Activated CD8-positive, alpha-beta T cell treated with anti-CD3 and anti-CD28 coated beads for 36 hours (primary cell): ENCODE measurements around the gene PTPRD. TPM values are rescaled to one million over a fixed set of nuclear protein-coding genes. Genes with fewer than 3 reads are reported as not detected.

Source experiments
- ATAC-seq: fragments of 200-7000 bp; cut with Tn5 transposase; one replicate; pipeline ENCODE4 v1.10.0; 2021; ENCODE audit warnings: mild to moderate bottlenecking, moderate library complexity
- CTCF ChIA-PET: fragments of 350-600 bp; sonication (Branson Sonifier 250); formaldehyde crosslinking; loops from one replicate; lab custom pipeline; 2021; ENCODE audit warnings: antibody characterized with exemption; lab: Charles Lee
- POLR2A ChIA-PET: fragments of 350-600 bp; sonication (Branson Sonifier 250); formaldehyde crosslinking; loops from one replicate; lab custom pipeline; 2021; ENCODE audit warnings: antibody characterized with exemption; lab: Charles Lee
- DNase-seq: peaks from one replicate; pipeline ENCODE4 v3.0.0-alpha.2; 2020
- H3K27ac Mint-ChIP-seq: one replicate; pipeline ENCODE4 v1.8.0; 2021; ENCODE audit warnings: mild to moderate bottlenecking, mixed read lengths
- H3K27me3 Mint-ChIP-seq: one replicate; pipeline ENCODE4 v1.8.0; 2021; ENCODE audit warnings: mixed read lengths
- H3K36me3 Mint-ChIP-seq: one replicate; pipeline ENCODE4 v1.8.0; 2021; ENCODE audit warnings: low read depth, mixed read lengths
- H3K4me1 Mint-ChIP-seq: one replicate; pipeline ENCODE4 v1.8.0; 2021; ENCODE audit warnings: low read depth, mixed read lengths
- H3K4me3 Mint-ChIP-seq: one replicate; pipeline ENCODE4 v1.8.0; 2021; ENCODE audit warnings: mild to moderate bottlenecking, moderate library complexity, mixed read lengths
- H3K9me3 Mint-ChIP-seq: one replicate; pipeline ENCODE4 v1.8.0; 2021; ENCODE audit warnings: mixed read lengths
- CTCF ChIP-seq: fragments of 200-600 bp; IDR thresholded peaks from one replicate; pipeline ENCODE4 v1.8.0; 2022; ENCODE audit warnings: antibody characterized with exemption, mild to moderate bottlenecking
- intact Hi-C: fragments of 100-400 bp; cut with micrococcal nuclease; formaldehyde crosslinking; loops from one replicate; pipeline ENCODE4 v1.10.0; 2022
- total RNA-seq, 2 experiments: library from RNA; stranded (reverse); gene quantifications; one replicate each; pipeline ENCODE4 v1.2.3, GENCODE V29; 2021

Gene PTPRD
- total RNA-seq, 2 experiments from 2014 or later, result not detected

- H3K4me3 Mint-ChIP-seq, result no peak overlapping the region
- CTCF ChIA-PET, result no interaction called here
- H3K4me1 Mint-ChIP-seq, result peaks cover 11% of the 10 kb centered on the region
- POLR2A ChIA-PET, result no interaction called here
- no peaks in the 10 kb centered on the region for H3K36me3 Mint-ChIP-seq
- ATAC-seq (no peak), DNase-seq (no peak)
- intact Hi-C loops, result no loop called here
- no peak overlapping the region for H3K27ac Mint-ChIP-seq
- no peaks in the 10 kb centered on the region for H3K9me3 Mint-ChIP-seq
- TF ChIP-seq CTCF, result no peak
- H3K27me3 Mint-ChIP-seq, result no peaks in the 10 kb centered on the region
Observed at GRCh38 chr9:8364026-8364752, 2248.6 kb downstream of the PTPRD start.

DNA sequence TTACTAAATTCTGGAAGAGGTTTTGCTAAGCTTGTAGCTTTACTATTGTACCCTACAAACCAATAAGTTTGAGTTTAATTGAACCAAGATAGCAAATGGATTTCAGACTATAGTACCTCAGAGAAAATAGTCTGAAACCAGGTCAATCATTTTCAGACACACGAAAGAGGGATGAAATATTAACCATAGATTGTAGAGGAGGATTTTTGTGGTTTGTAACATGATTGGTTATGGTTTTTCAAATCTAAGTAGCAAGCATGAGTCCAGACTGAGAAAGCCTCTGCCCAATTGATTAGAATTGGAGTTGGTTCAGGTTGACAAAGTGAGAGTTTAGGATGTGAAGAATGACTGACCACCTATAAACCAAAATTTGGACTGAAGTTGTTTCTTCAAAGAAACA is 2250.6 kb downstream of the PTPRD start:
- no peak for TF ChIP-seq CTCF
- DNase-seq (no peak), ATAC-seq (no peak)
- Mint-ChIP-seq H3K4me1 (peaks cover 11% of the 10 kb centered on the region), H3K4me3 (no peak overlapping the region), H3K27me3 (no peaks in the 10 kb centered on the region), H3K36me3 (no peaks in the 10 kb centered on the region), H3K9me3 (no peaks in the 10 kb centered on the region), H3K27ac (no peak overlapping the region)
- CTCF ChIA-PET, result no interaction called here
- intact Hi-C loops, result no loop called here
- POLR2A ChIA-PET, result no interaction called here

- no peak for DNase-seq
- peaks cover 9% of the 10 kb centered on the region for H3K4me1 Mint-ChIP-seq
- H3K9me3 Mint-ChIP-seq, result no peaks in the 10 kb centered on the region
- no peak for TF ChIP-seq CTCF
- ATAC-seq, result no peak
- intact Hi-C loops, result no loop called here
- POLR2A ChIA-PET, result no interaction called here
- no peaks in the 10 kb centered on the region for H3K27me3 Mint-ChIP-seq
- CTCF ChIA-PET, result no interaction called here
- H3K4me3 Mint-ChIP-seq, result no peak overlapping the region
- H3K27ac Mint-ChIP-seq, result no peak overlapping the region
- no peaks in the 10 kb centered on the region for H3K36me3 Mint-ChIP-seq
Observed at GRCh38 chr9:8361364-8361763, 2251.4 kb downstream of the PTPRD start.

DNA sequence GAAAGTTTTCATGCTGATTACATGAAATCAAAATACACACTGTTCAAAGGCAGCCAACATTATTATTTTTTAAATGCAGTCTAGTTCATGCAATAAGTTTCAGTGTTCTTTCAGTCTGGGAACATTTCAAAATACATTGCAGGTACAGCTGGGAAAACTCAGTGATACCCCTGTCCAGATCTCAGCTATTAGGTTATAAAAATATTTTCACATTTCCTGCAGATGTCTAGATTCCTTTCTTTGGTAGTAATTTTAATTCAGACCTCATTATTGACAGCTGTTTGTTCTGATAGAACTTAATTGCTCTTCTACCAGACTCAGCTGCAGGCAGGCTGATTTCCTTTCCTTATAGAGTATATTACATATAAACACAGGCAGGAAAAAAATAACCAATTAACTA is 2256.4 kb downstream of the PTPRD start:
- POLR2A ChIA-PET, result no interaction called here
- no peak for TF ChIP-seq CTCF
- no peaks in the 10 kb centered on the region for H3K4me1 Mint-ChIP-seq
- DNase-seq, result no peak
- no peaks in the 10 kb centered on the region for H3K27me3 Mint-ChIP-seq
- ATAC-seq, result no peak
- H3K36me3 Mint-ChIP-seq, result no peaks in the 10 kb centered on the region
- H3K4me3 Mint-ChIP-seq, result no peak overlapping the region
- CTCF ChIA-PET, result no interaction called here
- H3K27ac Mint-ChIP-seq, result no peak overlapping the region
- intact Hi-C loops, result no loop called here
- no peaks in the 10 kb centered on the region for H3K9me3 Mint-ChIP-seq

GRCh38 chr9:8351436-8351835 is 2261.4 kb downstream of the PTPRD start:
- H3K27ac Mint-ChIP-seq, result no peak overlapping the region
- no peaks in the 10 kb centered on the region for H3K4me1 Mint-ChIP-seq
- TF ChIP-seq CTCF, result no peak
- ChIA-PET CTCF (no interaction called here), POLR2A (no interaction called here)
- intact Hi-C loops, result no loop called here
- ATAC-seq (no peak), DNase-seq (no peak)
- no peak overlapping the region for H3K4me3 Mint-ChIP-seq
- no peaks in the 10 kb centered on the region for H3K9me3 Mint-ChIP-seq
- no peaks in the 10 kb centered on the region for H3K36me3 Mint-ChIP-seq
- no peaks in the 10 kb centered on the region for H3K27me3 Mint-ChIP-seq
